SW480 (cell line): ENCODE results near the gene PALLD.

ENCODE experiments used
- DNase-seq: peaks from one replicate; pipeline ENCODE4 v3.0.0-alpha.2; 2016; ENCODE audit warnings: low spot score

The PALLD gene

DNA sequence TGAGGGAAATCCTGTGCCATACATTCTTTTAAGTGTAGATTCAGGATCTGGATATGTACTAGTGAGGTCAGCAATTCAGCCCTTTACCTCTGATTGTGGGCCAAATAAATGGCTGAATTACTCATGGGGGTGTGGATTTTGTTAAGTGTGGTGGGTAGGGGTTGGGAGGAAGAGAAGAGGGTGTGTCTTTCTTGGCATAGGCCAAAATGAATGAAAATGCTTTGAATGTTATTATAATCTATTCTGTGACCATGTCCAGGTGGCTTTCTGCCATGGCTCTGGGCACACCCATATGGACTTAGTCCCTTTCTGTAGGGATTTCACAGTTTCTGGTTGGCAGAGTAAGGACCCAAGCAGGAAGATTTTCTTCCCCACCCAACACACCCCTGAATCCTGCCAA lies 268.9 kb downstream of the PALLD start:
- no peak for DNase-seq

DNA sequence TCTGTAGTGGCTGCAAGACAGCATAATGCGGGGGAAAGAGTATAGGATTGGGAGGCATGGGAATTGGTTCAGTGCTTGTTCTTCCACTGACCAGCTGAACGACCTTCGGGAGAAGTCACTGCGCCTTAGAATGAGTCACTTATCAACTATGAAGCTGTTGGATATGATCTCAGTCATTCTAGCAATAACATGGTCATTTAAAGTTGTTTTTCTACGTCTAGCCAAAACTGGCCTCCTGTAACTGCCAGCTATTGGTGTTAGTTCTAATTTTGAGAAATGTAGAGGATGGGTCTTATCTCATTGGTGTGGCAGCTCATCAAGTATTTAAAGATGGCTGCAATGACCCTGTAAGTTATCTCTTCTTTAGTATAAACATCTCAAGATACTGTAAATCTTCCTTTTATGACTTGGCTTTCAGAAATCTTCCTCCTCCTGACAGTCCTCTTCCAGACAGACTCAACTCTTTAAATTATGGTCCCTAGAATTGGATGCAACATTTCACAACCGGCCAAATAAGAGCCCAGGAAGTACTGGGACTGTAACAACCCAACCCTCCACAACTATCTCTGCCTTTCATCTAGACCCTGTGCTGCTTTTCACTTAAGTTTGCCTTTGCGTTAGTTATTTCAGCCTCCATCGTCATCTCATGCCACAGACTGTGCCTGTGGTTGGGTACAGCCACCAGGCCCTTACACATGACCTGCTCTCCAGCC lies 269.9 kb downstream of the PALLD start:
- DNase-seq = no peak

DNA sequence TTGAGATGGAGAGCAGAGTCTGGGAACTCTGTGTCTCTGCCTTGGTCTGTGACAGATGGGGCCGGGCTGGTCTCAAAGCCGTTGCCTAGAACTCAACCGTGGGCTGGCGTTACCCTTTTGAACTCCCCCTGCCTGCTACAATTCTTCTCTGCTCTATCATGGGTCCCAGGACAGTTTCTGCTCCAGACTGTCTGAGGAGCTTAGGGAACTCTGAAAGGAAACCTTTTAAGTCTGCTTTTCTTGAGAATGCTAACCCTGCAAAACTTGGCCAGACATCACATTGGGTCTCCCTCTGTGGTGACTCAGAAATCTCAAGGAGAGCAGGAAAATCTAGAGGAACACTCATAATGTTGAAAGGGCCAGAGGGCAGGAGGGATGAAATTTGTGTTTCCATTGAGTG lies 272.6 kb downstream of the PALLD start:
- DNase-seq = no peak

DNA sequence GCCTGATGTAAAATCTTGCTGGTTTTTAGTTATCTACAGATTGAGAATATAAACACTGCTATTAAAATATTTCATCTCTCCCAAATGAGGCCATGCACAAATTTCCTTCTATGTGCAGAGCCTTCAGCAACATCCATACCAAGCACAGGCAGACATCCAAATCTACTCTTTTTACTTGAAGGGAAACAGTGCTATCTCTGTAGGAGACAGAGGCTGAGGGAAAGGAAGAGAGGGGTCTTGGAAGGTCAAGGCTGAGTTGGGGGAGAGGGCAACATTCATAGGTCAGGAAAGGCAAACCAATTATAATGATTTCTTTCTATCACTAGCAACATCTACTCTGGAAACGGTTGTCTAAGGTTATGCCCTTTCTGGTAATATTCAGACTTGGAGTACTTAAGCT lies 273.0 kb downstream of the PALLD start:
- DNase-seq = no peak

DNA sequence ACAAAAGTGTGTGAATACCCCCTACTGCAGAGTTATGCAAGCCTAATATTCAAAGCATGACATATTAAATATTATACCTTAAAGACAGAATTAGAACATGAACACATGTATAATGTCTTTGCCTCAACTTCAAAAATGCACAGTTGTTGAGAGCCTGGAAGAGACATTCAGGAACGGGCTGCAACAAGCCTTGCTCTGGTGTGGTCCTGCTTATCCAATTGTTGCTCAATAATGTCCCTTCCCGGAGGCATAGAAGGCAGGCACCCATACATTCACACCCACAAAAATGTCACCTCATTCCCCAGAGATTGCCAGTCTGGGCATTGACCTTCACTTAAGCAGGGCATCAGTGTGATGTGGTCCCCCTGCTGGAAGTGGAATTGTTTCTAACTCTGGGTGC lies 274.4 kb downstream of the PALLD start:
- DNase-seq = peak; percentile 15

DNA sequence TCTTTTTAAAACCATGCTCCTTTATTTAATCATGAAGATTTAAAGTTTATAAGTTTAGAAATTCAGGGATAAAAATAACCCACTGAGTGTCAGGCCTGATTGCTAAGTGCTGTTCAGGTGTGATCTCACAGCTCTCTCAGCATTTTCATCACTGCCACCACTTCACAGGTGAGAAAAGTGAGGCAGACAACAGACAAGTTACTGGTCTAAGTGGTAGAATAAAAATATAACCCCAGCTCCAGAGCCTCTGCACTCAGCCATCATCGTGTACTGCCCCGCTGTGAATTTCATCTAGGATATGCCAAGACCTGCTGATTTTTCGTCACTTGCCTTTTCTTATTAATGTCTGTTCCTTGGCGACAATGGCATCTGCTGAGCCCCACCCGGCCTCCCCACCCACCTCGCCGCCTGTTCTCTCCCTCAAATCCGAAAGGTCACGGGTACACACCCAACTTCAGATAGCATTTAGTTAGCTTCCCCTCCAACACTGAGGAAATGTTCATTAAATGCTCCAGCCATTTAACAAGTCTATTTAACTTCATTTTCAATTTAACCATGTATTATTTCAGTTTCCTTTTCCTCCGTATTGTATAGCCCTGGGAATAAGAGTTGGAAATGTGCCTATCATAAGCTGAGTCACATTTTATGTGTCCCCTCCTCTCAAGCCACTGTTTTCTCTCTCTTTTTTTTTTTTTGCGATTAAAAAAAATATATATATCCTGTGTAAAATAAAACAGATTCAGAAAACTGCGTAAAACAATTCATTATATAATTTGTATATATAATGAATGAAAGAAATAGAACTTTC lies 276.7 kb downstream of the PALLD start:
- DNase-seq = no peak

DNA sequence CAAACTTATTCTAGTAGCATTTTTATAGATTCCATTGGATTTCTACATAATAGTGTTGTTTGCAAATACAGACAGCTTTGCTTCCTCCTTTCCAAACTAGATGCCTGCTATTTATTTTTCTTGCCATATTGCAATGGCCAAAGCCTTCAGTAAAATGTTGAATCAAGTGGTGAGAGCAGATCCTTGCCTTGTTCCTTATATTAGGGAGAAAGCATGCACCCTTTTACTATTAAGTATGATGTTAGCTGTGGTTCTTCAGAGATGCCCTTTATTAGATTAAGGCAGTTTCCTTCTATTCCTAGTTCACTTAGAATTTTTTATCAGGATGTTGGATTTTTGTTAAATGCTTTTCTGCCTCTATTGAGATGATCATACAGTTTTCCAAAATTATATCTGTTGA lies 279.5 kb downstream of the PALLD start:
- no peak for DNase-seq

DNA sequence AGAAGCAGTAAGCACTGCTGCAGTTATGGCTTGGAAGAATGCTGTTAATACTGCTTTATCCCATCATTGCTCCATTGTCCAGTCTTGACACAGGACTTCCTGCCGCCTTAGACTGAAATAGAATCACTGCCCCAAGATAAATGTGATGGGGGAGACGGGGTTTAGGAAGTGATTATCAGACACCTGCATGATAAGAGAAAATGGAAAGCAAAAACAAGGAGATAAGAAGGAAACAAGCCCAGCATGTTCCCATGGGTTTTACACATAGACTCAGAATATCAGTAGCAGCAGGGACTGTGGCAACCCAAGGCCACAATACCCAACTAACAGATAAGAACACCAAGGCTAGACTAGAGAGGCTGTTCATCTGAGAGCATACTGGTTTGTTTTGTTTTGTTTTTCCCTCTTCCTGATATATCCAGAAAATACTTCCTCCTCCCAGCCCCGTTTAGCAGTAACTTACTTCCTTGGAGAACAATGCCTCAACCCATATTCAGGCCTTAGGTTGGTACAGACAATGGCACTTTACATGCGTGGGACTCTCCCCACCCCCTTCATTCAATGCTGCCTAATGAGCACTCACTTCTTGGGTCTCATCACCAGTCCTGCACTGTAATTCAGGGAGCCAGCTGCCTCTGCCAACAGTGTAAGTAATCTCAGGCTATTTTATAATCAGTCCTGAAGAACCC lies 280.6 kb downstream of the PALLD start:
- DNase-seq = no peak

DNA sequence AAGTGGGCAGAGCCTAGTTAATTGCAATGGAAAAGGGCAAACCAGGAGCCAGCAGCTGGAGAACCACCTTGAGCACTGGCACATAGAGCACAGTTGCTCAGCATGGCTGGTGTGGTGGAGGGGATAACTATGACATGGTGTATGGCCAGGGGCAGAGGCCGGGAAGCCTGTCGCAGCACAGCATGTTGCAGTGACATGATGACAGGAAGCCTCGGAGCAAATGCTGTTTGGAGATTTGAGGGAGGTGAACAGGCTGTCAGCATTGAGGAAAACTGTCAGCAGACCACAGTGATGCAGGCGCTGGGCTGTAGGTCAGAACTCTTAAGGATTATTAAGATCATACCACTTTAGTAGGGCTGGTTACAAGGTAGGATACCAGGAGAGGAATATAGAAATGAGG lies 284.5 kb downstream of the PALLD start:
- DNase-seq = no peak

DNA sequence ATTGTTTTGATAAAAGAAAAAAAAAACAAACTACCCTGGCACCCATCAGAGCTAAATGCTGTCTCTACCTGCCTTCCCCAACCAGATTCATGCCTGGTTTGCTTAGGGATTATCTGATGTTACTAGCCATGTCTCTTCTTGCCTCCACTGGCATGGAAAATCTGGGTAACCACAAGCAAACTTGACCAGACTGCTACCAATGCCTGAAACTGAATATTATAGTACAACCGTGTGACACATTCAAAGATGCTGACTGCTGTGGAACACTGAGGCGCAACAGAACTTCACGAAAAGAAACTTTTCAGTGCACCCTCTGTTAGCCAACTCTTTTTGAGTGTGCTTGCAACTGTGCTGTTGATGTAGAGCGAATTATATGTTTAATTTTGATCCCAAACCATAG lies 285.1 kb downstream of the PALLD start:
- DNase-seq = no peak

DNA sequence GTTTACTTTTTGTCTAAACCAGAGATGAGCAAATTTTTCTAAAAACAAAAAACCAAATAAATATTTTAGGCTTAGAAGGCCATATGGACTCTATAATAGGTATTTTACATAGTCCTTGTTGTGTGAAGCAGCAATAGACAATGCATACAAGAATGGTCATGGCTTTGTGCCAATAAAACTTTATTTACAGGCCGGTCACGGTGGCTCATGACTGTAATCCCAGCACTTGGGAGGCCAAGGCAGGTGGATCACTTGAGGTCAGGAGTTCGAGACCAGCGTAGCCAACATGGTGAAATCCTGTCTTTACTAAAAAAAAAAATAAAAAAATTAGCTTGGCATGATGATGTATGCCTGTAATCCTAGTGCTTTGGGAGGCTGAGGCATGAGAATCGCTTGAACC lies 285.6 kb downstream of the PALLD start:
- no peak for DNase-seq

DNA sequence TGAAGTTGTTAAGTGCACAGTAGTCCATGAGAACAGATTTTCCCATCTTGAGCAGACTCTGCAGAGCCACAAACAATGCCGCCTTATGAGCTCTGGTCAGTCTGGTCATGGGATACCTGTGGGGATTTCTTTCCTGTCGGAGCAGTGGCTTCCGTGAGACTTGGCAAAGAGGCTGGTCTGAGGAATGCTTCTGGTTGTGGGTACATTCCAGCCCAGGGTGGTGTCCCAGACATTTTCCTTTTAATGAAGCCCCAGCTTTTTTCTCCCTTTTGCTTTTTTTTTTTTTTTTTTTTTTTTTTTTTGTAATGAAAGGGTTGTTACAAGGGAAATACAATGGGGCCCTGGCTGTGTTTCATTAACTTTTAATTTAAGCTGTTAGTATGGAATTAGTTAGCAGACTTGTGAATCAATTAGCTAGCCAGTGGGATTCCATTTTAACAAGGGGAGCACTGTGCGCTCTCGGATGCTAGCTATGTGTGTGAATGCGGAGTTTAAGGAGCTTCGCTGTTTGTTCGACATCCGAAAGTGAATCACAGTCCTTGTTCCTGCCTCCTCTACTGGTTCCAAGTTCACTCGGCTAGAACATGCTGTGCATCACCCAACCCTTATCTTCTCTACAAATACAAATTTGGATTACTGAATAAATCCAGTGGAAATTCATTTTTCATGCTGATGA lies 288.1 kb downstream of the PALLD start:
- DNase-seq = peak; percentile 25

DNA sequence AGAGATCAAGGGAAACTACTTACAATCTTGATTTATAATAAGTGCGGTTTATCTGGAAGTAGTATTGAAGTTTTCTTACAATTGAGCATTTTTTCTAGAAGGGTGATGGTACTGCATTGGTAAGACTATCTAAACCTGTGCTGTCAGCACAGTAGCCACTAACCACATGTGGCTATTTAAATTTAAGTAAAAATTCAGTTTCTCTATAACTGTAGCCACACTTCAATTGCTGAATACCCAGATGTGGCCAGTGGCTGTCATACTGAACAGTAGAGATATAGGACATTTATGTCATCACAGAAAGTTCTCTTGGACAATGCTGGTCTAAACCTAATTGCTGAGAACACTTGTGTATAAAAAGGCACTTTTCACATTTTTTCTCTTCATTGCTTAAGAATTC lies 290.5 kb downstream of the PALLD start:
- DNase-seq = no peak

DNA sequence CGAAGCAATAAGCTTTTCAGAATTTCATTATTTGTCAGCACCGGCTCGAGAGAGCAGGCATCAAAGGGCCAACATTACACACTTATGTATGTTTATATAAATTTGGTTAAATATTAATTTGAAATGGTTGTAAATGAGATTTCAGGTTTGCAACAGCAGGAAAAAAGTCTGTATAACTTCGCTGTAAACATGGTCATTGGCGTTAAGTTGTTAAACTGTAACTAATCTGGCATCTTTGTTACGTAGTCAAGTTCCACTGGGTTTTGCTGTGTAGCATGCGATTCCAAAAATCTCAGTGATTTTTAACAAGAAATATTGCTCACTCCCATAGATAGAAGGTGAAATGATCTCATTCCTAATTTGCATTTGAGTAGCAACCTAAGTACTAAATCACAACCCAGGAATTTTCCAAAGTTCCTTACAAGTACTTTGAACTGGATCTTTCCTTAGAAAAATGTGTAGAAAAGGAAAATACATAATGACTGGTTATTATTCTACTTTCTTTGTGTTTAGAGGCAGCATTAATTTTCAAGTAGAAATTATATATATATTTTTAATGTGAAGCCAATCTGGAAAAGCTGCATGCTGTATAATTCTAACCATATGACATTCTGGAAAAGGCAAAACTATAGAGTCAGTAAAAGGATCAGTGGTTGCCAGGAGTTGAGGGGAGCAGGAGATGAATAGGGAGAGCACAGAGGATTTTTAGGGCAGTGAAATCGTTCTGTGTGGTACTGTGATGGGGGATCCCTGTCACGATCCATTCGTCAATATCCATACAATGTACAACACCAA lies 291.1 kb downstream of the PALLD start:
- peak; percentile 11 for DNase-seq

DNA sequence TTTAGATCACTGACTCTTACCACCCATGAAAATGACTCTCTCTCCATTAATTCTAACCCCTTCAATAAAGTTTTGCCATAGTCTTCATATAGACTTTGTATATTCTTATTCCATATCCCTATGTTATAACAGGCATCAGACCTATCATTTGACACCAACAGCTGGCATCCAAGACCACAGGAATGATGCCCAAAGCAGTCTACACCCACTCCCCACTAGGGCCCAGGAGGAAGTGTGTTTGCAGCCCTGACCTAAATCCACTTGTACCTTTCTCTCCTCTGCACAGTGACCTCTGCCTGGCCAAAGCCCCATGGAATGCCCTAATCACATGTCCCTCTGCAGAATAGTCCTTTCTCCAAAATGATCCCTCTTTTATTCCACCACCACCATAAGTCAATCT lies 294.0 kb downstream of the PALLD start:
- no peak for DNase-seq

DNA sequence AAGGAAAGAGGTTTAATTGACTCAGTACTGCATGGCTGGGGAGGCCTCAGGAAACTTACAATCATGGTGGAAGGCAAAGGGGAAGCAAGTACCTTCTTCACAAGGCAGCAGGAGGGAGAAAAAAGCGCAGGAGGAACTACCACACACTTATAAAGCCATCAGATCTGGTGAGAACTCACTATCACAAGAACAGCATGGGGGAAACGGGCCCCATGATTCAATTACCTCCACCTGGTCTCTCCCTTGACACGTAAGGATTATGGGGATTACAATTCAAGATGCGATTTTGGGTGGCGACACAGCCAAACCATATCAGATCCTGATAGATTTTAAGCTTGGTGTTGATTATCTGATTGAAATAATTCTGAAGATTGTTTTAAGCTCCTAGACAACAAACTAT lies 294.5 kb downstream of the PALLD start:
- no peak for DNase-seq

DNA sequence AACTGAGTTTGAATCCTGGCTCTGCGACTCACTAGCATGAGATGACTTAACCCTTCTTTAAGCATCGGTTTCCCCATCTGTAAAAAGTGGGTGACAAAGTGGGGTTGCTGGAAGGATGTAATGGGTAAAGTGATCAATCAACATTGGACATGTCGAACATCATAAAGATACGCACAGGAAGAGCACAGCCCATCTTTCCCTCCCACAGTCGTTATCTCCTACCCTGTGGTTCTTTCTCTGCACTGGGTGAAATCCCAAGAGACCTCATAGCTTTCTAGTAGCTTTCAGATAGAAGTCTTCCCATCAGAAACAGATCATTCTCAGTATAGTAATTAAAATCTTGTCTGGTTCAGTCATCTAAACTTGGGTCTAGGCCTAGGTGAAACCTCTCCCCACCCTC lies 296.7 kb downstream of the PALLD start:
- DNase-seq = no peak

DNA sequence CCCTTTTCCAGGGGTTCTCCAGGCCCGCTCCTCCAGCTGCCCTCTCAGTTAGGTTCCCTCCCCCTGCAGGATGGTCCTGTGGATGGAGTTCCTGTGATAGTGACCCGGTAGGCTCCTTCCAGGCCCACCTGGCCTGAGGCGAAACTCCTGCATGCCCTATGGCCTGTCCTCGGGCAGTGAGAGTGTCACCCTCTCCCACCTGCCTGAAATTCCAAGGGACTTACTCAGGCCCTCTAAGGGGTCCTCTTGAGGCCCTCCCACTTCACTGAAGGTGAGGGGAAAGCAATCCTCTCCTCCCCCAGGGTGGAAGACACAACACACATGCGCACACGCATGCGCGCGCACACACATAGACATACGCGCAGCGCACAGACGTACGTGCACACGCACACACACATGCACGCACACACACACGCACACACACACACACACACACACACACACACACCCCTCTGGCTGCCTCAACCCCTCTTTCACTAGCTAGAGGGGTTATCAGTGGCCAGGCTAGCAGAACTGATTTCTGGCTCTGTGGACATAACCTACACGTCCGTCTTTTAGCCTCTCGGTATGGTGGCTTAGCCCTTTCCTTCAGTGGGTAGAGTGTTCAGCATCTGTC lies 297.3 kb downstream of the PALLD start:
- DNase-seq = no peak

DNA sequence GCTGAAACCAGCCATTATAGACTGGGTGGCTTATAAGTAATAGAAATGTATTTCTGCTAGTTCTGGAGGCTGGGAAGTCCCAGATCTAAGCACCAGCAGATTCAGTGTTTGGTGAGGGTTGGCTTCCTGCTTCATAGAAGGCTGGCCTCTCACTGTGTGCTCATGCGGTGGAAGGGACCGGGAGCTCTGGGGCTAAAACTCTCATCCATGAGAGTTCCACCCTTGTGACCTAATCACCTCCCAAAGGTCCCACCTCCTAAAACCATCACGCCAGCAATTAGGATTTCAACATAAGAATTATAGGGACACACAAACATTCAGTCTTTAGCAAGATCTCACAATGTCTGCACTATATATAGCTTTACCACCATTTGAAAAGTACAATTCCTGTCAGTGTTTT lies 298.0 kb downstream of the PALLD start:
- no peak for DNase-seq

DNA sequence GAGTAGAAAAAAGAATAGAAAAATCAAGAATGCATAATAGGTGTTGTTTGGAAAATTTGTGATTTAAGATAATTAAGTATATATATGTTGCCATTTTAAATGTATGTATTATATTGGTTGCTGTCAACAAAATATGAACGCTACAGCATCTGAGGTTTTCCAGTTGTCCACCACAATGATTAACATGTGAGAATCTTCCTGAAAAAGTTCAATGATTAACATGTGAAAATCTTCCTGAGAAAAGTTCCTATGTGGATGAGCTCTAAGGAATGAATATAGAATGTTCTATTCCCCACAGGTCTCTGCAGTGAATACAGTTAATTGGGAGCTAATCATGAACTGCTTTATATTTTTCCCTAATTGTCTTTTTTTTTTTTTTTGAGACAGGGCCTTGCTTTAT lies 298.5 kb downstream of the PALLD start:
- DNase-seq = no peak

DNA sequence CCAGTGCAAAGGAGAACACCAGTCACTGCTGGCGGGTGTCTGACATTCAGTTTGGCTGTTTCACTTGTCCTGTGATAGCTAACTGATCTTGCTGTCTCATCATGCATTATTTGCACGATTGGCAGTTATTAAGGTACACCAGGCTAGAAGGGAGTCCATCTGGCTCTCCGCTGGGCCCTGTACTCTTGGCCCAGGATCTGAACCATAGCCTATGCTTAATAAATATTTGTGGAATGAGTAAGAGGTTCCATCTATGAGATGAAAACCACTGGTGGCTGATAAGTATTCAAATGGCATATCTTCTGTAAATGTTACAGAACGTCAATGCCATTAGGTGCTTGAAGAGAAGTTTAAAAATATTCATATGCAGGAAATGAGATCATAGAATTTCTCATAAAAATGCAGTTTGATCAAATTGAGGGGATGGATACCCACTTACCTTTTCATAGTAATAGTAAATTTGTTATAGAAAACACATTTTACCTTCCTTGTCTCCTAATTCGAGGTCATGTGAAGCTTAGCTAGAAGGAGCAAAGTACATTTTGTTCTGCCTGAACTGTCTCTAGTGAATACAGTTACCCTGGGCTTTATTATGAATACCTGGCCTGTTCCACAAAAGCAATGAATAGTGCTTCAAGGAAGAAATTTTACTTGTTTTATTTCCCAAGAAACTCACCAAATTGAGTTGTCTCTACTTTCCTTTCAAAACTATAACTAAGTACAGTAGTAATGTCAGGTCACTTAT lies 299.7 kb downstream of the PALLD start:
- peak; percentile 87 for DNase-seq
